CD1c-positive myeloid dendritic cell (primary cell): ENCODE results near the gene TXNRD2.

Experiments used
- DNase-seq: peaks from one replicate; pipeline ENCODE4 v3.0.0-alpha.2; 2016; ENCODE audit errors: extremely low spot score

TXNRD2 gene

GRCh38 chr22:19980766-19981165 is 39.1 kb upstream of the TXNRD2 start:
- DNase-seq = no peak

GRCh38 chr22:19979712-19980493 is 38.3 kb upstream of the TXNRD2 start:
- no peak for DNase-seq

GRCh38 chr22:19978748-19979147 is 37.1 kb upstream of the TXNRD2 start:
- DNase-seq = no peak

DNA sequence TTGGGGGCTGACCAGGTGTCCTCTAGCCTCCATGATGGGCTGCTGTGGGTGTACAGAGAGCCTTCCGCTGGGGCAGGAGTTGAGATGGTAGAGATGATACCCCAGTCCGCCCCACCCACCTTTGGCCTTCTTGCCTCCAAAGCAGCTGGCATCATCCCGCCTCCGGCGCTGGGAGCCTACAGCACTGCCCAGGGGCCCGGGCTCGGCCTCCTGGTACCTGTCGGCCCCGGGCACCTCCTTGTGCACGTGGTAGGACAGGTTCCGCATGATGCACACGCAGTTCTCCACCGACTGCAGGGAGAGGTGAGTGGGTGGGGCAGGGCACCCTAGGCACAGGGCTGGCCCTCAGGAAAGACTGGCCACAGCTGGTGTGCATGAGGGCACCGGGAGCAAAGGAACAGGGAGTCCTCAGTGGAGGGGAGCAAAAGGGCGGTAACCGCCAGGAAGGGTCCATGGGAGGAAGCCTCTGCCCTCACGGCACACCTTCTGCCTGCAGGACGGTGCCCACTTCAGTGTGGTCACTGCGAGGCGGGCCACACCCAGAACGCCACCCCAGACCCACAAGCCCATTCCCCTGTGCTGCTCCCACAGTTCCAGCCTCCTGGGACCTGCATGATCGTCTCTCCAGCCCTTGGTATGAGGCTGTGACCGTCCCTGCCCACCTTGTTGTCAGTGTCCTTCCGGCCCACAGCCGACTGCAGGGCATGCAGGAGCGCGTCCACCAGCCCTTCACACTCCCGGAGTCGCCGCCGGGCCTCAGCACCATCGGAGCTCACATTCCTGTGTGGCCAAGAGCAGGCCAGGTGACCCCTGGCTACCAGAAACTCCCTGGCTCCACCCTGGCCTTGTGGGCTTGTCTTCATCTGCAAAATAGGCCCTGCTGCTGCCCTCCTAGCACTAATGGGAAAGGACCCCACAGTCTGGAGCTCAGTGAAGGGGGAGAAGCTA is 36.0 kb upstream of the TXNRD2 start:
- DNase-seq = no peak

DNA sequence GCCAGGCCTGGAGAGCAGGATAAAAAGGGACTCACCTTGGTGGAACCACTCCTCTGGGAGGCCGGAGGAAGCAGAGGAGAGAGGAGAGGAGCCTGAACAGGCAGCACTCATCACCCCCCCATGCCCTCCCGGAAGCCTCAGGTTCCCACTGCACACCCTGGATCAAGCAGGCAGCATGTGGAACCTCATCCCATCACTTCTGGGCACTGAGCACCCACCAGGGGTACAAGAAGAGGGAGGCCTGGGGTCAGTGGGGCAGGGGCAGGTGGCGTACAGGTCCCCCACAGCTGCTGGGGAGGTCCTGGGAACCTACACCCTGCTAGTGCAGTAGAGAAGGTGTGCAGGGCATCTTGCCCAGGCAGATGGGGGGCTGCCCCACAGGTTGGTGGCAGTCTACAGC is 35.1 kb upstream of the TXNRD2 start:
- DNase-seq = no peak

DNA sequence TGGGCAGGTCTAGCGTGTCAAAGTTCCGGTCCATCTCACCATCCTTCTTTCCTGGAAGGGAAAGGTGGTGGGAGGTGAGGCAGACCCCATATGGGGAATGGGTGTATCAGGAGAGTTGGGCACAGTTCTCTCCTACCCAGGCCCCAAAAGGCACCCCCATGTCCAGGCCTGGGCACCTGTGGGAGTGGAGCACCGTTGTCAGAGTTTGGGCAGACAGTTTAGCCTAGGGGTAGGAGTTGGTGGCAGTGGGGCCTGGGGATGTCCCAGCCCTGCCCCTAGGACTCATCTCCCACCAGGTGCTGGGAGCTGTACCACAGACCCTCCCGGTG is 34.1 kb upstream of the TXNRD2 start:
- no peak for DNase-seq

- DNase-seq = no peak
These were observed 33.5 kb upstream of the TXNRD2 start for GRCh38 chr22:19974935-19975706.

DNA sequence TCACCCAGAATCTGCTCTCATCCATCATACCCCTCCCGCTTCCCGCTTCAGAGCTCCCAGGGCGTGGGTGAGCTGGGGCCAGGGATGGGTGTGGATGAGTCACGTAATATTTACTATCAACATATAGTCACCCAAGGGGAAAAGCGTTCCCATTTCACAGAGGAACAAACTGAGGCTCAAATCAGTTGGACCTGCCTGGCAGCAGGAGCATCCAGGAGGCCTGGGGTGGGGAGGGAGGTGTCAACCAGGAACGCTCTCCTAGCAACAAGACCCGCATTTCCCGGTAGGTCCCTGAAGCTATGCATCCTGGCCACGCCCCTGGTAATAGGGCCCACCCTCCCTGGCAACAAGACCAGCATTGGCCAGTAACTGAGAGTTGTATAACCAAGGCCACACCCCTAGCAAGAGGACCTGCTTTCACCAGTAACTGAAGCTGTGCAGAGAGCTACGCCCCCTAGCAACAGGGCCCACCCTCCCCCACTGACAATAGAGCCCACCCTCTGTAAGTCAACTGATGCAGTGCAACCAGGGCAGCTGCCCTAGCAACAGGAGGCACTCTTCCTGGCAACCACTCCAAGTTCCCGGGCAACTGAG is 32.7 kb upstream of the TXNRD2 start:
- DNase-seq = peak; percentile 30

DNA sequence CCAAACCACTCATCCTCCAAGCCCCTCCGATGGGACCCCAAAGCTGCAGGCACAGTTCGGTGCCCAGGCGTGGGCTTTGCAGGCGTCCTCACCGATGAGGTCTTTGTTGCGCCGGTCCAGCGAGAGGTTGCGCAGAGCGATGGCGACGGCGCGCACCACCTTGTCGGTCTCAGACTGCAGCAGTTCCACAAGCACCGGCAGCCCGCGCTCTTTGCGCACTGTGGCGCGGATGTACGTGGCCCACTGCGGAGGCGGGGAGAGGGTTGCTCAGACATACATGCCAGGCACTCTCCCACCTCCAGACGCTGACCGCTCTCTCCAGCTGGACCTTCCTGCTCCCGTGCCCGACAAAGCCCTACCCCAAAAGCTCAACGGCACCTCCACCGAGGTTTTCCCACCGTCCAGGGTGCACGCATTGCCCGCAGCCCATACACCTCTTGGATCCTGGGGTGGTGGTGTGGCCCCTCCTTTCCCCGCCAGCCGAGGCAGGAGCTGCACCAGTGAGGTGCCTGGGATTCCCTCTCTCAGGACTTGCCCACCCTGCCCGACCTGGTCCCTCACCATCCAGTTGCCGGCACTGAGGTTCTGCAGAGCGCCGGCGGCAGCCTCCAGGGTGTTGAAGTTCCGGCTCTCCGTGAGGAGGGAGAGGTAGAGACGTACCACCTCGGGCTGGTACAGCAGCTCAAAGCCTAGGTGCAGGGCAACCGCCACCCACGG is 32.1 kb upstream of the TXNRD2 start:
- DNase-seq = no peak

- DNase-seq = no peak
These were observed 31.3 kb upstream of the TXNRD2 start for GRCh38 chr22:19972652-19973550.

- DNase-seq = no peak
These were observed 30.6 kb upstream of the TXNRD2 start for GRCh38 chr22:19972251-19972650.

DNA sequence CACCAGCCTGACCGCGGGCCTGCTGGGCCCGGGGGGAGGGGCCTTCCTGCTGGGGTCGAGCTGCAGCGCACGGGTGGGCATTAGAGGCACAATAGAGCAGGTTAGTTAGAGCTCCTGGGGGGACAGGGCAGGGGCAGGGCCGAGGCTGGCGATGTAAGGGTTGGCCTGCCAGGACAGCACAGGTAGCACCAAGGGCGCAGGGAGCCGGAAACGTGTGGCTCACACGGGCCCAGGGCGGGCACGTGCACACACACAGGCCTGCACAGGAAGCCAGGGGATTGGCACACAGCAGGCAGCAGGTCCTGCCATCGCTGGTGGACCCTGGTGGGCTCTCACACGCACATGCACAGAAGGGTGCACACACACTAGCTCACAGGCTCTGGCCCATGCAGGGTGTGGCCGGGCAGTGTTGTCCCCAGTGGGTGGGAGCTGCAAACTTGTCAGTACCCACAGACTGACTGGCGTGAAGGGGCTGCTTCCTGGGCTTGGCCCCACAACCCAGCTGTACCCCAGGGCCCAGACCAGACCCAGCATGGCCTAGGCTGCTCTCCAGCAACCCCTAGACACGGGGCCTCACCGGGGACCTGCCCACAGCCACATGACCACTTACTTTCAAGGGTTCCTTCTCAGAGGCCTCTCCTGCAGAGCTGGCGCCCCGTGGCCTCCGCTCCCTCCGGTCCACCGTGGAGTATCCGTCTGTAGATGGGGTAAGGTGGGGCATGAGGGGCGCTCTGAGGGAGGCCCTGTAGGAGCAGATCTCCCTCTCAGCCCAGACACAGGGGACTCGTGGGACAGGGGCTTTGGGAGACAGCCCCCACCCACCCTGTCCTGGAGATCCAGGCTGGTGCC is 29.9 kb upstream of the TXNRD2 start:
- no peak for DNase-seq

- peak; percentile 76 for DNase-seq
These were observed 29.1 kb upstream of the TXNRD2 start for GRCh38 chr22:19970479-19971275.

GRCh38 chr22:19970031-19970478 is 28.4 kb upstream of the TXNRD2 start:
- no peak for DNase-seq

DNA sequence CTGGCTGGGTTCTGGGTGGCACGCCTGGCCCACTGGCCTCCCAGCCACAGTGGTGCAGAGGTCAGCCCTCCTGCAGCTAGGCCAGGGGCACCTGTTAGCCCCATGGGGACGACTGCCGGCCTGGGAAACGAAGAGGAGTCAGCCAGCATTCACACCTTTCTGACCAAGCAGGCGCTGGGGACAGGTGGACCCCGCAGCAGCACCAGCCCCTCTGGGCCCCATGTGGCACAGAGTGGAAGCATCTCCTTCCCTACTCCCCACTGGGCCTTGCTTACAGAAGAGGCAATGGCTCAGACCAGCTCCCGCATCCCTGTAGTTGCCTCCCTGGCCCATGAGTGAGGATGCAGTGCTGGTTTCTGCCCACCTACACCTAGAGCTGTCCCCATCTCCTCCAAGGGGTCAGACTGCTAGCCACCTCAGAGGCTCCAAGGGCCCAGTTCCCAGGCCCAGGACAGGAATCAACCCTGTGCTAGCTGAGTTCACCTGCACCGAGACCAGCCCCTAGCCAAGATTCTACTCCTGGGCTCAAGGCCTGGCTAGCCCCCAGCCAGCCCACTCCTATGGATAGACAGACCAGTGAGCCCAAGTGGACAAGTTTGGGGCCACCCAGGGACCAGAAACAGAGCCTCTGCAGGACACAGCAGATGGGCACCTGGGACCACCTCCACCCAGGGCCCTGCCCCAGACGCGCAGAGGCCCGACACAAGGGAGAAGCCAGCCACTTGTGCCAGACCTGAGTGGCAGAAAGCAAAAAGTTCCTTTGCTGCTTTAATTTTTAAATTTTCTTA is 27.7 kb upstream of the TXNRD2 start:
- no peak for DNase-seq

GRCh38 chr22:19968450-19968891 is 26.9 kb upstream of the TXNRD2 start:
- no peak for DNase-seq

- no peak for DNase-seq
These were observed 26.3 kb upstream of the TXNRD2 start for GRCh38 chr22:19967850-19968449.
